Bronchial epithelial cell (primary cell): ENCODE results near the gene GRIA1. TPM values are rescaled to one million over a fixed set of nuclear protein-coding genes. Genes with fewer than 3 reads are reported as not detected.
"Not testable (repeated sequence)": the region's sequence is repeated elsewhere in the genome, so short reads cannot be mapped to it uniquely, and the experiment has no call there.

Experiments
- DNase-seq: peaks from one replicate; pipeline ENCODE4 v3.0.0-alpha.2; 2010; ENCODE audit warnings: low read depth
- FAIRE-seq: peaks from 2 replicates; lab custom pipeline; 2011; peaks lifted over from hg19 to GRCh38; lab: Jason Lieb, UNC
- H3K27me3 ChIP-seq: 2 replicates; pipeline ENCODE4 v1.5.1; 2011; ENCODE audit warnings: low read length; ENCODE audit not compliant: control insufficient read depth, insufficient read depth
- H3K36me3 ChIP-seq: 2 replicates; pipeline ENCODE4 v1.5.1; 2011; ENCODE audit warnings: low read length; ENCODE audit not compliant: control insufficient read depth, insufficient read depth
- H3K4me3 ChIP-seq: 2 replicates; pipeline ENCODE4 v1.5.1; 2011; ENCODE audit warnings: mild to moderate bottlenecking, low read depth, low read length, control low read depth
- total RNA-seq: library from RNA; depleted of rRNA; stranded (reverse); fragments of >200 nt; gene quantifications from 2 replicates; pipeline ENCODE4 v1.2.1, GENCODE V29; 2014
- TF ChIP-seq, protein P1 (sequence below): IDR thresholded peaks from 2 replicates; pipeline ENCODE4 v1.5.1; 2011; ENCODE audit warnings: mild to moderate bottlenecking, moderate library complexity, low read length, control low read depth, inconsistent platforms; ENCODE audit not compliant: insufficient read depth, severe bottlenecking

The GRIA1 gene
- total RNA-seq, 1 donor from 2014 or later: not detected

DNA sequence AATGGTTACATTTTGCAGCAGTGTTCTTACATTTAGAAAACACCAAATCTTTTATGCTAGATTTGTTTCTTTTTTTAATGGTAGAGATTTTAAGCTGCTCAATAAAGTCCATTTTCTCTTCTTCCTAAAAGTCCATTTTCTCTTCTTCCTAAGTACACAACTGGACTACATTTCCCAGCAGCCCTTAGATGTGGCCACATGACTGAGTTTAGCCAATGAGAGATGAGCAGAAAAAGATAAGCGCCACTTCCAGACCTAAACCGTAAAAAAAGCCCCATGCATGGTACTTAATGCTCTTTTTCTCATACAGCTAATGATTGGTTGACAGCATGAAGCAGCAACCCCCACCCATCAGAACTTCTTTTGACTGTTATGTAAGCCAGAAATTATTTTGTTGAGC lies 341.5 kb downstream of the GRIA1 start:
- H3K36me3 ChIP-seq: no peaks in the 10 kb centered on the region
- DNase-seq: peak; percentile 14
- TF ChIP-seq, protein P1, sequence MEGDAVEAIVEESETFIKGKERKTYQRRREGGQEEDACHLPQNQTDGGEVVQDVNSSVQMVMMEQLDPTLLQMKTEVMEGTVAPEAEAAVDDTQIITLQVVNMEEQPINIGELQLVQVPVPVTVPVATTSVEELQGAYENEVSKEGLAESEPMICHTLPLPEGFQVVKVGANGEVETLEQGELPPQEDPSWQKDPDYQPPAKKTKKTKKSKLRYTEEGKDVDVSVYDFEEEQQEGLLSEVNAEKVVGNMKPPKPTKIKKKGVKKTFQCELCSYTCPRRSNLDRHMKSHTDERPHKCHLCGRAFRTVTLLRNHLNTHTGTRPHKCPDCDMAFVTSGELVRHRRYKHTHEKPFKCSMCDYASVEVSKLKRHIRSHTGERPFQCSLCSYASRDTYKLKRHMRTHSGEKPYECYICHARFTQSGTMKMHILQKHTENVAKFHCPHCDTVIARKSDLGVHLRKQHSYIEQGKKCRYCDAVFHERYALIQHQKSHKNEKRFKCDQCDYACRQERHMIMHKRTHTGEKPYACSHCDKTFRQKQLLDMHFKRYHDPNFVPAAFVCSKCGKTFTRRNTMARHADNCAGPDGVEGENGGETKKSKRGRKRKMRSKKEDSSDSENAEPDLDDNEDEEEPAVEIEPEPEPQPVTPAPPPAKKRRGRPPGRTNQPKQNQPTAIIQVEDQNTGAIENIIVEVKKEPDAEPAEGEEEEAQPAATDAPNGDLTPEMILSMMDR: no peak
- no peaks in the 10 kb centered on the region for H3K27me3 ChIP-seq
- FAIRE-seq: no peak
- no peak overlapping the region for H3K4me3 ChIP-seq

DNA sequence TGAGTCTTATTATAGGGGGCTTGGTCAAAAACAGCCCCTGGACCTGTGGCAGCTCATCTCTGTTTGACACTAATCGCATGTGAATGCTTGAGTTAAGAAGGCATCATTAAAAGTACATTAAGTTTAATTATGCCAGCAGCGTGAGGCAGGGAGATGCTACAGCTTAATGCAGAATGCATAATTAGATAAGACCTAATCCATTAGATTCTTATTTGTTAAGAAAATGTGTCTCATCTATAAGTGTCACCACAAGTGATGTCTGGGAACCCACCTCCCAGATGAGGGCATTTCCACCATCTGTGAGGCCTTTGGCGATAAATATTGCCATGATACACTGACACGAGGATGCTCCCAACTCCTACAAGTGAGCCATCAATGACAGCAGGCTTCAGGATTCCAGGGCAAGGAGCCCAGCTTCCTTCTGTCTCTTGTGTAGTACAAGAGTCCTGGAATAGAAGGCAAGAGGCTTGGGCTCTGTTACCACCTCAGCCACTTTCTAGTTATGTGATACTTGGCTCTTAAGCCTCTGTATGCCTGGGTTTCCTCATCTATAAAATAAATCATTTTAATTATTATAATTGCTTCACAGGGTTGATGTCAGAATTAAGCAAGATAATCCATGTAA lies 345.5 kb downstream of the GRIA1 start:
- DNase-seq: no peak
- no peak for FAIRE-seq
- Histone ChIP-seq H3K27me3 (no peaks in the 10 kb centered on the region), H3K4me3 (no peak overlapping the region), H3K36me3 (no peaks in the 10 kb centered on the region)
- TF ChIP-seq, protein P1: no peak

DNA sequence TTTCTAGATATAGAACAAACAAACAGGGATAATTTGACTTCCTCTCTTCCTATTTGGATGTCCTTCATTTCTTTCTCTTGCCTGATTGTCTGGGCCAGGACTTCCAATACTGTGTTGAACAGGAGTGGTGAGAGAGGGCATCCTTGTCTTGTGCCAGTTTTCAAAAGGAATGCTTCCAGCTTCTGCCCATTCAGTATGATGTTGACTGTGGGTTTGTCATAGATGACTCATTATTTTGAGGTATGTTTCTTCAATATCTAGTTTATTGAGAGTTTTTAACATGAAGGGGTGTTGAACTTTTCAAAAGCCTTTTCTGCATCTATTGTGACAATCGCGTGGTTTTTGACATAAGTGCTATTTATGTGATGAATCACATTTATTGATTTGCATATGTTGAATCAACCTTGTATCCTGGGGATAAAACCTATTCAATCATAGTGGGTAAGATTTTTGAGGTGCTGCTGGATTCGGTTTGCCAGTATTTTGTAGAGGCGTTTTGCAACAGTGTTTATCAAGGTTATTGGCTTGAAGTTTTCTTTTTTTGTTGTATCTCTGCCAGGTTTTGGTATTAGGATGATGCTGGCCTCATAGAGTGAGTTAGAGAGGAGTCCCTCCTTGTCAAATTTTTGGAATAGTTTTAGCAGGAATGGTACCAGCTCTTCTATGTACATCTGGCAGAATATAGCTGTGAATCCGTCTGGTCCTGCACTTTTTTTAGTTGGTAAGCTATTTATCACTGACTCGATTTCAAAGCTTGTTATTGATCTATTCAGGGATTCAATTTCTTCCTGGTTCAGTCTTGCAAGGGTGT lies 359.0 kb downstream of the GRIA1 start:
- FAIRE-seq, H3K36me3 ChIP-seq, H3K4me3 ChIP-seq, H3K27me3 ChIP-seq: not testable (repeated sequence)
- peak; percentile 19 for DNase-seq

GRCh38 chr5:153860195-153860886 lies 369.9 kb downstream of the GRIA1 start:
- Histone ChIP-seq H3K36me3 (no peaks in the 10 kb centered on the region), H3K27me3 (no peaks in the 10 kb centered on the region), H3K4me3 (no peak overlapping the region)
- TF ChIP-seq, protein P1: no peak
- DNase-seq (no peak), FAIRE-seq (no peak)

DNA sequence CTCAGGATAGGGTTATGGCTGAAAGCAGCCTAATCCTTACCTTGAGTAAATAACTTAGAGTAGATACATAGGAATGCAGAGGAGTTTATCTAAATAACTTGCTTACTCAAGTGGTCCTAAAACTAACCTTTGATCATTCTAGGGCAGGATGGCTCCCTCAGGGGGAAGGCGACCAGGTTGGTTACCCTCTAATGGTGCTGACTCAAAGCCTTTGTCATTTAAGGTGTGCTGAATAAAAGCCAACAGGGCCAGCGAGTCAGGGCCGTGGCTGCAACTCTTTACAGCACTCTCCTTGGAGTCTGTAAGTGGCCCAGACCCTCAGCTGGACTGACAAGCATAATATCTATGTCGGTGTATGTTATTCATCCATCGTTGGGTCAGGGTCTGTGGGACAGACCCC lies 372.4 kb downstream of the GRIA1 start:
- not testable (repeated sequence) for DNase-seq, H3K36me3 ChIP-seq, H3K27me3 ChIP-seq, FAIRE-seq, H3K4me3 ChIP-seq
